H1 (cell line): ENCODE measurements around the gene MIPEP. TPM values are rescaled to one million over a fixed set of nuclear protein-coding genes. Genes with fewer than 3 reads are reported as not detected.

ENCODE experiments used
- CTCF ChIA-PET: fragments of 300-600 bp; sonication (Branson Sonifier 250); formaldehyde crosslinking; loops from one replicate; lab custom pipeline; 2021; ENCODE audit not compliant: partially characterized antibody; lab: Charles Lee
- POLR2A ChIA-PET: fragments of 300-600 bp; sonication (Branson Sonifier 250); formaldehyde crosslinking; loops from one replicate; lab custom pipeline; 2021; ENCODE audit warnings: inconsistent platforms; ENCODE audit not compliant: partially characterized antibody; lab: Charles Lee
- DNase-seq, 2 experiments: peaks; one replicate each; pipeline versions ENCODE4 v3.0.0 to v3.0.0-alpha.2; 2010 to 2022; ENCODE audit warnings: low spot score in 2 of 2, low read depth in 1 of 2, mixed read lengths in 1 of 2
- FAIRE-seq: peaks from 2 replicates; lab custom pipeline; 2011; peaks lifted over from hg19 to GRCh38; lab: Jason Lieb, UNC
- H2AFZ ChIP-seq: 2 replicates; pipeline ENCODE4 v1.8.1; 2012; ENCODE audit warnings: low read length, inconsistent platforms
- H2AK5ac ChIP-seq: 2 replicates; pipeline ENCODE4 v1.6.1; 2013; ENCODE audit warnings: low read depth, low read length
- H2BK120ac ChIP-seq: replicated peaks from 2 replicates; pipeline ENCODE3; 2013; ENCODE audit warnings: low read depth, low read length, inconsistent platforms
- H2BK12ac ChIP-seq: 2 replicates; pipeline ENCODE4 v1.6.1; 2013; ENCODE audit warnings: low read depth, low read length
- H2BK15ac ChIP-seq: 2 replicates; pipeline ENCODE4 v1.6.1; 2013; ENCODE audit warnings: low read length
- H2BK20ac ChIP-seq: 2 replicates; pipeline ENCODE4 v1.6.1; 2013; ENCODE audit warnings: low read length
- H2BK5ac ChIP-seq: 2 replicates; pipeline ENCODE4 v1.6.1; 2013; ENCODE audit warnings: low read depth, low read length
- H3K14ac ChIP-seq: 2 replicates; pipeline ENCODE4 v1.6.1; 2013; ENCODE audit warnings: inconsistent platforms; ENCODE audit not compliant: insufficient read length
- H3K18ac ChIP-seq: 2 replicates; pipeline ENCODE4 v1.6.1; 2013; ENCODE audit warnings: low read length; ENCODE audit errors: extremely low read depth
- H3K23ac ChIP-seq: 2 replicates; pipeline ENCODE4 v1.6.1; 2013; ENCODE audit warnings: inconsistent platforms; ENCODE audit not compliant: insufficient read length
- H3K23me2 ChIP-seq: 2 replicates; pipeline ENCODE4 v1.6.1; 2013; ENCODE audit warnings: low read depth, low read length
- H3K27ac ChIP-seq: 2 replicates; pipeline ENCODE4 v1.6.1; 2011; ENCODE audit warnings: low read depth, low read length, inconsistent platforms
- H3K27me3 ChIP-seq, 4 experiments: replicated peaks in 1 of 4; 1 replicate in 1 of 4; 2 replicates in 3 of 4; pipeline versions ENCODE4 v1.6.1 to v1.8.1; 2011 to 2013; ENCODE audit warnings: low read length in 3 of 4, mild to moderate bottlenecking in 3 of 4, inconsistent platforms in 2 of 4, mixed read lengths in 2 of 4, moderate library complexity in 1 of 4; ENCODE audit not compliant: control insufficient read depth in 3 of 4, insufficient read depth in 3 of 4; ENCODE audit errors: extremely low read depth in 1 of 4
- H3K36me3 ChIP-seq, 4 experiments: 2 replicates each; pipeline versions ENCODE4 v1.6.1 to v1.8.1; 2011 to 2013; ENCODE audit warnings: mild to moderate bottlenecking in 4 of 4, low read length in 3 of 4, moderate library complexity in 2 of 4, control low read depth in 1 of 4, inconsistent platforms in 1 of 4; ENCODE audit not compliant: insufficient read depth in 4 of 4, control insufficient read depth in 2 of 4
- H3K4ac ChIP-seq: replicated peaks from 2 replicates; pipeline ENCODE3; 2013; ENCODE audit warnings: low read length, low read depth, mixed read lengths, inconsistent platforms; ENCODE audit not compliant: insufficient read length
- H3K4me1 ChIP-seq, 4 experiments: replicated peaks in 1 of 4; 1 replicate in 1 of 4; 2 replicates in 3 of 4; pipeline versions ENCODE4 v1.6.1 to v1.8.1; 2011 to 2013; ENCODE audit warnings: low read length in 3 of 4, inconsistent platforms in 2 of 4, mixed read lengths in 1 of 4; ENCODE audit not compliant: insufficient read depth in 4 of 4, control insufficient read depth in 3 of 4
- H3K4me2 ChIP-seq, 2 experiments: 2 replicates each; pipeline versions ENCODE4 v1.6.1 to v1.8.1; 2011 to 2013; ENCODE audit warnings: low read depth in 2 of 2, low read length in 2 of 2, control low read depth in 1 of 2, inconsistent platforms in 1 of 2, mild to moderate bottlenecking in 1 of 2; ENCODE audit not compliant: insufficient read depth in 1 of 2
- H3K4me3 ChIP-seq, 4 experiments: fragments of 200-600, 300-600 bp in 1 of 4; sonication (generic), shearing (Covaris generic), sonication (Bioruptor Twin) in 1 of 4; 2 replicates each; pipeline versions ENCODE4 v1.5.1 to v1.8.1; 2011 to 2016; ENCODE audit warnings: low read length in 4 of 4, low read depth in 3 of 4, control low read depth in 2 of 4, inconsistent platforms in 2 of 4, mild to moderate bottlenecking in 2 of 4, mixed read lengths in 1 of 4, moderate library complexity in 1 of 4; ENCODE audit not compliant: insufficient read depth in 2 of 4; ENCODE audit errors: extremely low read depth in 1 of 4
- H3K56ac ChIP-seq: replicated peaks from 2 replicates; pipeline ENCODE3; 2013; ENCODE audit warnings: low read depth, mild to moderate bottlenecking, mixed read lengths, low read length, inconsistent platforms; ENCODE audit not compliant: insufficient read length
- H3K79me1 ChIP-seq: 2 replicates; pipeline ENCODE4 v1.6.1; 2013; ENCODE audit warnings: low read depth, low read length, control low read depth
- H3K79me2 ChIP-seq, 2 experiments: 2 replicates each; pipeline versions ENCODE4 v1.6.1 to v1.8.1; 2012 to 2013; ENCODE audit warnings: low read length in 2 of 2, mild to moderate bottlenecking in 2 of 2, inconsistent platforms in 1 of 2; ENCODE audit not compliant: insufficient read depth in 2 of 2, control insufficient read depth in 1 of 2
- H3K9ac ChIP-seq, 4 experiments: replicated peaks in 1 of 4; 1 replicate in 1 of 4; 2 replicates in 3 of 4; pipeline versions ENCODE4 v1.6.1 to v1.8.1; 2011 to 2013; ENCODE audit warnings: low read depth in 3 of 4, low read length in 3 of 4, control low read depth in 2 of 4, mild to moderate bottlenecking in 2 of 4, moderate library complexity in 2 of 4, inconsistent platforms in 1 of 4; ENCODE audit errors: extremely low read depth in 1 of 4
- H3K9me3 ChIP-seq, 2 experiments: 2 replicates each; pipeline versions ENCODE4 v1.6.1 to v1.8.1; 2012 to 2013; ENCODE audit warnings: mild to moderate bottlenecking in 2 of 2, moderate library complexity in 2 of 2, control low read depth in 1 of 2, inconsistent platforms in 1 of 2, low read depth in 1 of 2, low read length in 1 of 2, mixed read lengths in 1 of 2; ENCODE audit not compliant: insufficient read depth in 2 of 2
- H4K20me1 ChIP-seq, 2 experiments: replicated peaks in 1 of 2; 2 replicates each; pipeline versions ENCODE3 to v1.8.1; 2011 to 2013; ENCODE audit warnings: inconsistent platforms in 2 of 2, low read length in 2 of 2, mild to moderate bottlenecking in 1 of 2; ENCODE audit not compliant: insufficient read depth in 2 of 2, control insufficient read depth in 1 of 2
- H4K5ac ChIP-seq: 2 replicates; pipeline ENCODE4 v1.6.1; 2013; ENCODE audit warnings: low read length, low read depth, mixed read lengths, inconsistent platforms; ENCODE audit not compliant: insufficient read length
- H4K8ac ChIP-seq: 2 replicates; pipeline ENCODE4 v1.8.0; 2013; ENCODE audit warnings: mild to moderate bottlenecking, moderate library complexity, low read length, inconsistent platforms; ENCODE audit not compliant: insufficient read depth; ENCODE audit errors: extremely low read depth
- H4K91ac ChIP-seq: replicated peaks from 2 replicates; pipeline ENCODE3; 2013; ENCODE audit warnings: low read length, mixed read lengths, inconsistent platforms; ENCODE audit not compliant: insufficient read length
- MAFK ChIP-seq: IDR thresholded peaks from 2 replicates; pipeline ENCODE4 v1.6.1; 2012; ENCODE audit warnings: low read depth, mild to moderate bottlenecking, improper control_type of control experiment, low read length
- PHF8 ChIP-seq: fragments of 200-600 bp; sonication (generic); conservative IDR thresholded peaks from 2 replicates; pipeline ENCODE4 v1.7.1; 2012; ENCODE audit warnings: low read depth, mild to moderate bottlenecking, inconsistent platforms, low read length, moderate library complexity
- RAD21 ChIP-seq, 2 experiments: IDR thresholded peaks in 1 of 2; conservative IDR thresholded peaks in 1 of 2; 2 replicates each; pipeline ENCODE4 v1.6.1; 2011; ENCODE audit warnings: low read depth in 2 of 2, low read length in 2 of 2, improper control_type of control experiment in 1 of 2, inconsistent platforms in 1 of 2, mild to moderate bottlenecking in 1 of 2, moderate library complexity in 1 of 2
- SRF ChIP-seq: IDR thresholded peaks from 2 replicates; pipeline ENCODE4 v1.6.1; 2011; ENCODE audit warnings: mild to moderate bottlenecking, low read depth, low read length, moderate library complexity
- TBP ChIP-seq: IDR thresholded peaks from 2 replicates; pipeline ENCODE4 v1.6.1; 2011; ENCODE audit warnings: low read depth, low read length, improper control_type of control experiment
- WGBS, 2 experiments: shearing (Covaris generic) in 1 of 2; methylation state at CpG; one replicate each; pipeline versions ENCODE4 v1.1.6 to v1.1.7; 2013 to 2015; ENCODE audit warnings: low lambda C conversion rate in 2 of 2, mixed read lengths in 2 of 2, inconsistent platforms in 1 of 2, low coverage in 1 of 2, missing lambda C conversion rate in 1 of 2; ENCODE audit not compliant: insufficient replicate concordance in 2 of 2, insufficient coverage in 1 of 2, insufficient read length in 1 of 2; ENCODE audit errors: extremely low coverage in 1 of 2, missing lambda C conversion rate in 1 of 2; 5-methylcytosine and 5-hydroxymethylcytosine counted together
- polyA plus RNA-seq, 7 experiments: library from polyadenylated mRNA; depleted of rRNA in 3 of 7; stranded (reverse) in 5 of 7; unstranded in 2 of 7; fragments of >200 nt in 5 of 7; fragments of 200-250 nt in 2 of 7; gene quantifications; 1 replicate in 5 of 7; 2 replicates in 1 of 7; 4 replicates in 1 of 7; pipeline versions ENCODE4 v1.2.1 to v1.2.3, GENCODE V29; 2011 to 2013; ENCODE audit warnings: missing spikeins in 2 of 7, mixed read lengths in 2 of 7
- total RNA-seq: library from RNA; stranded (reverse); fragmentation: NEBNext Ultra II Directional; extraction: Animal tissue kit (Norgen Biotek cat#: 25700); gene quantifications from 2 replicates; pipeline ENCODE4 v1.2.1, GENCODE V29; 2021
- TF ChIP-seq, protein P1 (sequence below): IDR thresholded peaks from 2 replicates; pipeline ENCODE4 v1.6.1; 2012; ENCODE audit warnings: inconsistent platforms
- TF ChIP-seq, protein P2 (sequence below): IDR thresholded peaks from 2 replicates; pipeline ENCODE4 v1.6.1; 2011; ENCODE audit warnings: low read depth, mild to moderate bottlenecking, low read length; ENCODE audit not compliant: insufficient read depth

MIPEP gene
- total and polyA plus RNA-seq, 2 of the 8 experiments (the other 6 are each of a cell fraction or from before 2014, with no cell fraction given), result 24.0 to 24.2 TPM

DNA sequence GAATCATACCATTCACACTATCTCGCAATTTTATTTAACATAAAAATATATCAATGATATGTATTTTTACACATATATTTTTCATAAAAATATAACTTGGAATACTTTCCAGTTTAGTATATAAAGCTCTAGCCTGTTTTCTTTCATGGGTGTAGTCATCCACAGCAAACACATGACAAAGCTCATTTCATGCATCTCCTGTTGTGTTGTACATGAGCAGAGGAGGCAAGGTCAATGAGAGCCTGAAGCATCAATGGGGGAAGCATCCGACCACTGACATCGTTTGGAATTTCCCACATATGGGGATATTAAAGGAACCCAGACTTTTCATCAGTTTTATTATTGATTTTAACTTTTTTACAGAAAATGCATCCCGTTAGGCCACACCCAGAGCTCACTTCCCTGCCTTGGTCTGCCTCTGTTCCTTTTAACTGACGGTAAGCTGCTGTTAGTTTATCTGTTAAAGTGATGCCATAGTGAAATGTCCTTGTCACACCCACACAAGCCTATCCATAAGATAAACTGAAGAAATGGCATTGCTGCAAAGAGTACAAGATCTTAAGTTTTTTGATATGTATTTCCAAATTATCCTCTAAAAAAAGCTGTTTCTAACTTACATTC is 44.0 kb downstream of the MIPEP start:
- Histone ChIP-seq H3K4me2 (no peak overlapping the region), H2BK15ac (no peak overlapping the region), H2AFZ (no peak overlapping the region), H3K36me3 (no peaks in the 10 kb centered on the region; a peak in 1 of 8 replicates), H4K5ac (no peak overlapping the region), H3K4ac (no peak overlapping the region), H3K27me3 (no peaks in the 10 kb centered on the region), H3K56ac (no peak overlapping the region), H3K18ac (no peak overlapping the region), H3K4me3 (no peak overlapping the region), H3K9ac (no peak overlapping the region), H3K79me1 (no peaks in the 10 kb centered on the region), H3K23me2 (no peaks in the 10 kb centered on the region), H3K27ac (no peak overlapping the region), H2BK12ac (no peak overlapping the region), H3K14ac (no peak overlapping the region), H4K8ac (no peak overlapping the region), H3K4me1 (peaks cover 0 to 3% (median 0%) of the 10 kb centered on the region in 4 experiments; a peak in 1 of 7 replicates), H3K9me3 (no peaks in the 10 kb centered on the region), H2BK120ac (no peak overlapping the region), H4K91ac (no peak overlapping the region), H3K23ac (no peak overlapping the region), H2BK5ac (no peak overlapping the region), H4K20me1 (no peaks in the 10 kb centered on the region), H3K79me2 (no peaks in the 10 kb centered on the region), H2AK5ac (no peak overlapping the region), H2BK20ac (no peak overlapping the region)
- ChIA-PET POLR2A (interaction anchor here (0.7 kb wide), 1 partner anchor 331 kb away, joined by 3 read pairs; no protein-coding TSS in a partner anchor), CTCF (interaction anchor here (0.6 to 1.7 kb wide), 5 partner anchors 10 to 103 kb away, joined by 3 to 7 read pairs (median 3); partner anchors contain the start of gene MIPEP)
- WGBS, 2 experiments, result 89% methylated on average over 5 of the region's 5 CpGs; no CpG with 5 or more reads in 1 of the 2 experiments
- FAIRE-seq (no peak), DNase-seq (no peak)
- no peak for TF ChIP-seq SRF
- no peak for TF ChIP-seq PHF8
- TF ChIP-seq, protein P1, sequence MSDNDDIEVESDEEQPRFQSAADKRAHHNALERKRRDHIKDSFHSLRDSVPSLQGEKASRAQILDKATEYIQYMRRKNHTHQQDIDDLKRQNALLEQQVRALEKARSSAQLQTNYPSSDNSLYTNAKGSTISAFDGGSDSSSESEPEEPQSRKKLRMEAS, result no peak
- TF ChIP-seq, protein P2, sequence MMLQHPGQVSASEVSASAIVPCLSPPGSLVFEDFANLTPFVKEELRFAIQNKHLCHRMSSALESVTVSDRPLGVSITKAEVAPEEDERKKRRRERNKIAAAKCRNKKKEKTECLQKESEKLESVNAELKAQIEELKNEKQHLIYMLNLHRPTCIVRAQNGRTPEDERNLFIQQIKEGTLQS, result no peak
- TF ChIP-seq MAFK, result no peak
- TF ChIP-seq TBP, result no peak
- no peak for TF ChIP-seq RAD21 (IDR thresholded peaks at IDR 0.05 in 1 of 2, conservative IDR thresholded peaks at IDR 0.05 in 1 of 2; ENCODE audit: low read depth in 2 of 2, low read length in 2 of 2)
